HepG2 (cell line): ENCODE measurements around the gene DDX6. TPM values are rescaled to one million over a fixed set of nuclear protein-coding genes. Genes with fewer than 3 reads are reported as not detected.

Experiments used
- ATAC-seq: fragments of 200-7000 bp; cut with Tn5 transposase; 3 replicates; pipeline ENCODE4 v1.9.1; 2020; ENCODE audit warnings: mild to moderate bottlenecking, moderate library complexity
- BruUV-seq: library from RNA; stranded (reverse); fragments of 400-500 nt; replicated peaks from 2 replicates; lab custom pipeline; 2021; lab: Mats Ljungman, UMichigan
- CTCF ChIA-PET: fragments of 300-600 bp; formaldehyde crosslinking; extraction: SDS; loops from one replicate; lab custom pipeline; 2021; ENCODE audit warnings: low total read pairs, inconsistent platforms, low intra/inter-chr PET ratio; lab: Yijun Ruan, JAX
- POLR2A ChIA-PET: fragments of 350-600 bp; sonication (Branson Sonifier 250); formaldehyde crosslinking; loops from one replicate; lab custom pipeline; 2020; ENCODE audit warnings: antibody characterized with exemption, inconsistent platforms; lab: Yijun Ruan, JAX
- DNase-seq: peaks from one replicate; pipeline ENCODE4 v3.0.0-alpha.2; 2015; ENCODE audit warnings: low spot score
- FAIRE-seq: peaks from 3 replicates; lab custom pipeline; 2011; peaks lifted over from hg19 to GRCh38; lab: Jason Lieb, UNC
- H2AFZ ChIP-seq: one replicate; pipeline ENCODE4 v1.6.1; 2011; ENCODE audit warnings: low read length, inconsistent platforms
- H3K27ac ChIP-seq: fragments of 300-600 bp; 3 replicates; pipeline ENCODE4 v1.8.0; 2011; ENCODE audit warnings: mixed run types, mild to moderate bottlenecking, mixed read lengths, low read length, inconsistent platforms; ENCODE audit not compliant: insufficient read depth; ENCODE audit errors: extremely low read length
- H3K27me3 ChIP-seq, 2 experiments: fragments of 200-600 bp in 1 of 2; 2 replicates in 1 of 2; 3 replicates in 1 of 2; pipeline versions ENCODE4 v1.6.0 to v1.8.0; 2011; ENCODE audit warnings: low read length in 2 of 2, mild to moderate bottlenecking in 2 of 2, moderate library complexity in 2 of 2, inconsistent platforms in 1 of 2; ENCODE audit not compliant: insufficient read depth in 2 of 2, control insufficient read depth in 1 of 2
- H3K36me3 ChIP-seq, 2 experiments: fragments of 200-600 bp in 1 of 2; replicated peaks in 1 of 2; 2 replicates in 1 of 2; 3 replicates in 1 of 2; pipeline versions ENCODE4 v1.5.1 to v1.8.0; 2011; ENCODE audit warnings: low read length in 2 of 2, inconsistent platforms in 1 of 2; ENCODE audit not compliant: insufficient read depth in 2 of 2, control insufficient read depth in 1 of 2
- H3K4me1 ChIP-seq: 2 replicates; pipeline ENCODE4 v1.5.1; 2012; ENCODE audit warnings: low read length, inconsistent platforms; ENCODE audit not compliant: insufficient read depth
- H3K4me2 ChIP-seq: 2 replicates; pipeline ENCODE4 v1.6.0; 2011; ENCODE audit warnings: low read depth, low read length, inconsistent platforms
- H3K4me3 ChIP-seq, 3 experiments: fragments of 200-600 bp in 1 of 3; sonication (generic), shearing (Covaris generic) in 1 of 3; replicated peaks in 1 of 3; 2 replicates each; pipeline ENCODE4 v1.5.1; 2011 to 2016; ENCODE audit warnings: low read length in 3 of 3, inconsistent platforms in 2 of 3, low read depth in 2 of 3, mild to moderate bottlenecking in 2 of 3, control low read depth in 1 of 3, mixed read lengths in 1 of 3; ENCODE audit not compliant: insufficient read depth in 1 of 3
- H3K79me2 ChIP-seq: one replicate; pipeline ENCODE4 v1.6.1; 2011; ENCODE audit warnings: low read length, inconsistent platforms; ENCODE audit not compliant: insufficient read depth
- H3K9ac ChIP-seq: 2 replicates; pipeline ENCODE4 v1.6.0; 2011; ENCODE audit warnings: mild to moderate bottlenecking, low read depth, low read length, inconsistent platforms; ENCODE audit not compliant: insufficient read depth
- H3K9me3 ChIP-seq: 2 replicates; pipeline ENCODE4 v1.5.1; 2012; ENCODE audit warnings: mild to moderate bottlenecking, low read length
- H4K20me1 ChIP-seq: 2 replicates; pipeline ENCODE4 v1.6.0; 2011; ENCODE audit warnings: inconsistent platforms, mild to moderate bottlenecking, low read length, moderate library complexity; ENCODE audit not compliant: insufficient read depth
- AKAP8 ChIP-seq: sonication (generic); formaldehyde crosslinking; IDR thresholded peaks from 2 replicates; pipeline ENCODE4 v1.5.1; 2020; ENCODE audit warnings: mild to moderate bottlenecking, missing genetic modification reagents
- CREB1 ChIP-seq, 2 experiments: fragments of 450-650 bp in 1 of 2; IDR thresholded peaks; 2 replicates each; pipeline ENCODE4 v1.6.1; 2016 to 2017; ENCODE audit warnings: control low read depth in 1 of 2, mild to moderate bottlenecking in 1 of 2, missing compliant biosample characterization in 1 of 2, missing genetic modification characterization in 1 of 2
- ETV6 ChIP-seq: sonication (generic); formaldehyde crosslinking; conservative IDR thresholded peaks from 2 replicates; pipeline ENCODE4 v1.4.0; 2020; ENCODE audit warnings: missing genetic modification reagents
- KDM4B ChIP-seq: sonication (generic); formaldehyde crosslinking; IDR thresholded peaks from 2 replicates; pipeline ENCODE4 v1.4.0; 2020; ENCODE audit warnings: missing genetic modification reagents
- KDM5A ChIP-seq: fragments of 200-600 bp; sonication (generic); IDR thresholded peaks from 2 replicates; pipeline ENCODE4 v1.7.0; 2018; ENCODE audit warnings: antibody characterized with exemption, mild to moderate bottlenecking, low read length, borderline replicate concordance
- MNT ChIP-seq: fragments of 450-650 bp; IDR thresholded peaks from 2 replicates; pipeline ENCODE4 v1.6.1; 2016
- POLR2A ChIP-seq, 2 experiments: IDR thresholded peaks; 2 replicates each; pipeline ENCODE4 v1.6.1; 2011; ENCODE audit warnings: low read depth in 2 of 2, low read length in 2 of 2, mild to moderate bottlenecking in 1 of 2, moderate library complexity in 1 of 2; ENCODE audit not compliant: insufficient read depth in 1 of 2
- TBX2 ChIP-seq: sonication (generic); formaldehyde crosslinking; IDR thresholded peaks from 2 replicates; pipeline ENCODE4 v1.5.0; 2020; ENCODE audit warnings: missing genetic modification reagents, mild to moderate bottlenecking, borderline replicate concordance
- TBX3 ChIP-seq: fragments of 450-650 bp; IDR thresholded peaks from 2 replicates; pipeline ENCODE4 v1.6.1; 2017; ENCODE audit warnings: antibody characterized with exemption, mild to moderate bottlenecking, inconsistent platforms, borderline replicate concordance
- ZNF737 ChIP-seq: sonication (generic); formaldehyde crosslinking; IDR thresholded peaks from 2 replicates; pipeline ENCODE4 v1.5.0; 2020; ENCODE audit warnings: missing genetic modification reagents, mild to moderate bottlenecking, borderline replicate concordance
- ZNF841 ChIP-seq: sonication (generic); formaldehyde crosslinking; IDR thresholded peaks from 2 replicates; pipeline ENCODE4 v1.8.1; 2023; ENCODE audit warnings: missing genetic modification reagents, borderline replicate concordance
- ZSCAN21 ChIP-seq: sonication (generic); formaldehyde crosslinking; IDR thresholded peaks from 2 replicates; pipeline ENCODE4 v1.8.0; 2022; ENCODE audit warnings: mild to moderate bottlenecking, missing genetic modification reagents, moderate library complexity, borderline replicate concordance
- ZSCAN30 ChIP-seq: sonication (generic); formaldehyde crosslinking; IDR thresholded peaks from 2 replicates; pipeline ENCODE4 v1.5.0; 2020; ENCODE audit warnings: mild to moderate bottlenecking, missing genetic modification reagents
- WGBS: methylation state at CpG from one replicate; pipeline ENCODE4 v1.1.6; 2017; ENCODE audit warnings: low lambda C conversion rate; 5-methylcytosine and 5-hydroxymethylcytosine counted together
- in situ Hi-C: cut with HindIII; loops from 2 replicates; pipeline ENCODE4 v1.10.0; 2017; ENCODE audit warnings: low pct_unique_long_range_greater_than_20kb; ENCODE audit not compliant: extremely low pct_ligation_motif_present
- intact Hi-C: fragments of 100-400 bp; cut with micrococcal nuclease; formaldehyde crosslinking; loops from one replicate; pipeline ENCODE4 v1.10.0; 2022; ENCODE audit not compliant: unreplicated experiment
- polyA plus RNA-seq, 8 experiments: library from polyadenylated mRNA; depleted of rRNA in 3 of 8; stranded (reverse) in 7 of 8; unstranded in 1 of 8; fragments of >200 nt; fragmentation: Illumina TruSeq in 4 of 8; extraction: Trizol in 4 of 8; gene quantifications; 2 replicates each; pipeline versions ENCODE4 v1.2.1 to v1.2.3, GENCODE V29; 2011 to 2016; ENCODE audit warnings: low read depth in 4 of 8, missing spikeins in 1 of 8, mixed read lengths in 1 of 8; ENCODE audit not compliant: insufficient read depth in 1 of 8
- total RNA-seq, 5 experiments: library from RNA; depleted of rRNA; stranded (reverse); fragments of >200 nt; fragmentation: Illumina TruSeq; extraction: Trizol; gene quantifications; 2 replicates each; pipeline ENCODE4 v1.2.3, GENCODE V29; 2016; ENCODE audit warnings: low read depth in 1 of 5
- TF ChIP-seq, protein P1 (sequence below), 2 experiments: sonication (generic) in 1 of 2; formaldehyde crosslinking in 1 of 2; IDR thresholded peaks; 2 replicates each; pipeline versions ENCODE4 v1.4.0 to v1.6.1; 2018 to 2020; ENCODE audit warnings: missing genetic modification reagents in 2 of 2, borderline replicate concordance in 1 of 2, low read depth in 1 of 2, mild to moderate bottlenecking in 1 of 2, missing biosample characterization in 1 of 2
- TF ChIP-seq, protein P2 (sequence below): sonication (generic); formaldehyde crosslinking; IDR thresholded peaks from 2 replicates; pipeline ENCODE4 v1.4.0; 2020; ENCODE audit warnings: missing genetic modification reagents, low read depth, mild to moderate bottlenecking, borderline replicate concordance
- TF ChIP-seq, protein P3 (sequence below): sonication (generic); formaldehyde crosslinking; IDR thresholded peaks from 2 replicates; pipeline ENCODE4 v1.4.0; 2020; ENCODE audit warnings: missing genetic modification reagents

The DDX6 gene
- total and polyA plus RNA-seq, 2 of the 13 experiments (the other 11 are each of a cell fraction or from before 2014, with no cell fraction given), result 20.9 to 59.2 TPM

DNA sequence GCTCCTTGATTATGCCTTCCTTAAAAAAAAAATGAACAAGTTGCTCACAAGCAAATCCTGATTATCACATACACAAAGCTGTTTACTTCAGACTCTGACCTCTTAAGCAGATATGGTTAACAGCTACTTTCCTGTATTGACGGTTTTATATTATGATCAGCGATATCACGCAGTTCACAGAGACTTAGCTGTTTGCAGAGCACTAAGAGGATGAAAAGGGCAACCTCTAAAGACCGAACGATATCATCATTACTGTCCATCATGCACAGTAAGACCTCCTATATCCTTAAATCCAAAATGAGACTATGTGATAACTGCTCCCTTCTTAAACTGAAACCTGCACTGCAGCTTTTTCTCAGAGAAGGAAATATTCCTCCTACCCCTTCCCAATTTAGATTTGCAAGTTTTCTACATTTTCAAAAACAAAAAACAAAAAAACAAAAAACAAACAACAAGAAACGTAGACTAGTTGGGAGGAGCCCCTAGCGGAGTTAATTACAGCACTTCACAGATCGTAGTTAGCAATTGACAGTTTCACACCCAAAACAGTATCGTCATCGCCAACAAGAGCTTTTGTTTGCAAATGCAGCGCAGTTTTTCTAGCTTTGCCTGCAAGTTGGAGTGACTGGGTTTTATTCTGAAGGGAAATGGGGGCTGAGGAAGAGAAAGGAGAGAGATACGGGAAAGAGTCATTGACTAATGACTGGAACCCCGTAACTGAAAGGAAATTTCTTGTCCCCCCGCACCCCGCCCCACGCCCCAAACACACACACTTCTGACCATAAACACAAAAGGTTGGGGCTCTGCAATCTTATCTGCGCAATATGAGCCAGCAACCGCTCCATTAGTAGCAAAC, 1.2 kb downstream of the DDX6 start:
- no peaks in the 10 kb centered on the region; a peak in 2 of 5 replicates for H3K27me3 ChIP-seq
- peak overlapping the region; percentile 91 to 98 (median 97) for H3K4me3 ChIP-seq
- intact Hi-C loops (loop anchor here (1.0 kb wide), 1 partner anchor 99 kb away; no protein-coding TSS in a partner anchor), in situ Hi-C loops (no loop called here)
- WGBS, result 4% methylated on average over 18 of the region's 18 CpGs
- no peaks in the 10 kb centered on the region for H3K9me3 ChIP-seq
- ATAC-seq, result no peak
- peak overlapping the region; percentile 79 for H3K4me2 ChIP-seq
- POLR2A ChIA-PET, result interaction anchor here (1.5 to 3.9 kb wide), 5 partner anchors 80 to 169 kb away, joined by 5 to 28 read pairs (median 6); no protein-coding TSS in a partner anchor
- no peak overlapping the region for H2AFZ ChIP-seq
- FAIRE-seq, result no peak
- H3K9ac ChIP-seq, result peak overlapping the region; percentile 100
- H3K27ac ChIP-seq, result peak overlapping the region; percentile 99
- CTCF ChIA-PET, result no interaction called here
- no peak for DNase-seq
- H4K20me1 ChIP-seq, result peaks cover 48% of the 10 kb centered on the region
- TSS peak; percentile 48 for BruUV-seq
- H3K79me2 ChIP-seq, result peaks cover 63% of the 10 kb centered on the region
- H3K36me3 ChIP-seq, result peaks cover 0 to 18% of the 10 kb centered on the region in 2 experiments
- peaks cover 43% of the 10 kb centered on the region for H3K4me1 ChIP-seq
- TF ChIP-seq ZSCAN21 (CRISPR knock-in tag) (no peak), TBX3 (peak; percentile 66; the same call in 1 of the 2 replicates), TBX2 (CRISPR knock-in tag) (0 out of 2 replicates have a peak, but pooled peaks have one; percentile 9), KDM5A (0 out of 2 replicates have a peak, but pooled peaks have one; percentile 1), KDM4B (no peak), ZNF737 (CRISPR knock-in tag) (no peak), ZNF841 (CRISPR knock-in tag) (no peak), ETV6 (no peak), AKAP8 (CRISPR knock-in tag) (no peak), MNT (no peak), POLR2A (IDR thresholded peaks at IDR 0.05; ENCODE audit: insufficient read depth in 1 of 2, low read depth in 2 of 2, low read length in 2 of 2) (0 out of 4 replicates have a peak, but pooled peaks of 1 of the 2 experiments have one; percentile 9), CREB1 (IDR thresholded peaks at IDR 0.05) (0 out of 2 replicates have a peak, but pooled peaks have one; percentile 5), CREB1 (CRISPR knock-in tag; IDR thresholded peaks at IDR 0.05) (no peak), ZSCAN30 (CRISPR knock-in tag) (no peak)
- TF ChIP-seq, protein P1, sequence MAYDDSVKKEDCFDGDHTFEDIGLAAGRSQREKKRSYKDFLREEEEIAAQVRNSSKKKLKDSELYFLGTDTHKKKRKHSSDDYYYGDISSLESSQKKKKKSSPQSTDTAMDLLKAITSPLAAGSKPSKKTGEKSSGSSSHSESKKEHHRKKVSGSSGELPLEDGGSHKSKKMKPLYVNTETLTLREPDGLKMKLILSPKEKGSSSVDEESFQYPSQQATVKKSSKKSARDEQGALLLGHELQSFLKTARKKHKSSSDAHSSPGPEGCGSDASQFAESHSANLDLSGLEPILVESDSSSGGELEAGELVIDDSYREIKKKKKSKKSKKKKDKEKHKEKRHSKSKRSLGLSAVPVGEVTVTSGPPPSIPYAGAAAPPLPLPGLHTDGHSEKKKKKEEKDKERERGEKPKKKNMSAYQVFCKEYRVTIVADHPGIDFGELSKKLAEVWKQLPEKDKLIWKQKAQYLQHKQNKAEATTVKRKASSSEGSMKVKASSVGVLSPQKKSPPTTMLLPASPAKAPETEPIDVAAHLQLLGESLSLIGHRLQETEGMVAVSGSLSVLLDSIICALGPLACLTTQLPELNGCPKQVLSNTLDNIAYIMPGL (CRISPR knock-in tag; IDR thresholded peaks at IDR 0.05; ENCODE audit: borderline replicate concordance in 1 of 2, low read depth in 1 of 2), result no peak
- TF ChIP-seq, protein P2, sequence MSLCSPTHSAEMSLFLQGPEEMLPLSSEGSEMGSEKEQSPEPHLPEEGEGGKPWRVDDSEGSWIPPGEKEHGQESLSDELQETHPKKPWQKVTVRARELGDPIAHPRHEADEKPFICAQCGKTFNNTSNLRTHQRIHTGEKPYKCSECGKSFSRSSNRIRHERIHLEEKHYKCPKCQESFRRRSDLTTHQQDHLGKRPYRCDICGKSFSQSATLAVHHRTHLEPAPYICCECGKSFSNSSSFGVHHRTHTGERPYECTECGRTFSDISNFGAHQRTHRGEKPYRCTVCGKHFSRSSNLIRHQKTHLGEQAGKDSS (CRISPR knock-in tag), result 0 out of 2 replicates have a peak, but pooled peaks have one; percentile 29
- TF ChIP-seq, protein P3, sequence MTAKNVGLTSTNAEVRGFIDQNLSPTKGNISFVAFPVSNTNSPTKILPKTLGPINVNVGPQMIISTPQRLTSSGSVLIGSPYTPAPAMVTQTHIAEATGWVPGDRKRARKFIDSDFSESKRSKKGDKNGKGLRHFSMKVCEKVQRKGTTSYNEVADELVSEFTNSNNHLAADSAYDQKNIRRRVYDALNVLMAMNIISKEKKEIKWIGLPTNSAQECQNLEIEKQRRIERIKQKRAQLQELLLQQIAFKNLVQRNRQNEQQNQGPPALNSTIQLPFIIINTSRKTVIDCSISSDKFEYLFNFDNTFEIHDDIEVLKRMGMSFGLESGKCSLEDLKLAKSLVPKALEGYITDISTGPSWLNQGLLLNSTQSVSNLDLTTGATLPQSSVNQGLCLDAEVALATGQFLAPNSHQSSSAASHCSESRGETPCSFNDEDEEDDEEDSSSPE (CRISPR knock-in tag), result 0 out of 2 replicates have a peak, but pooled peaks have one; percentile 15
